Measurements from ENCODE around the gene NTRK2.

The NTRK2 gene

DNA sequence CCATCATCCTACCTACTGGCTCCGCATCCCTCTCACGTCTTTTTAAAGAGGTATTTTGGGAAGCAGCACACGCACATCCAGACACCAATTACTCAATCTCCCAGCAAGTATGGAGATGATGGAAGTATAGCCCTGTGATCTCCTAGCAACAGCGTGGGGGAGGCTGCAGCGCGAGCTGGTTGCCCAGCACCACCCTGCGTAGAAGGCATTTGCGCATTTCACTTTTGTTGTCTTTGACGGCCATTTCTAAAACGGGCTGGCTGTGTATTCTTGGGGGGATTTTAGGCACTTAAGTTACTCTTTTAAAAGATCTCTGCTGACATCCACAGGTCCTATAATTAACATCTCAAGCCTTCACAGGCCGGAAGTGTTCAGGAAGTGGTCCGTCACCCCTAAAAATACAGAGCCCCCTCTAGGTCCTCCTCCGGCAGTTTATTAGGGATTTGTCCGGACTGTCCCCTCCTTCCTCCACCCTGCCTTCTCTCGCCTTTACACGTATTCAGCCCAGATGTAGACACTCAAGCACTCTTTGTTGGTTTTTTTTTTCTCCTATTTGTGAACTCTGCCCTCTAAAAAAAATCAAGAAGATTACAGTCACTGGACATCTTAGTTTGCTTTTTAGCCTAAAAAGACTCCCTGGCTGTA is 371.4 kb downstream of the NTRK2 start:
- no peak for TF ChIP-seq EGR1 (IDR thresholded peaks at IDR 0.05)
- TF ChIP-seq, protein P1, sequence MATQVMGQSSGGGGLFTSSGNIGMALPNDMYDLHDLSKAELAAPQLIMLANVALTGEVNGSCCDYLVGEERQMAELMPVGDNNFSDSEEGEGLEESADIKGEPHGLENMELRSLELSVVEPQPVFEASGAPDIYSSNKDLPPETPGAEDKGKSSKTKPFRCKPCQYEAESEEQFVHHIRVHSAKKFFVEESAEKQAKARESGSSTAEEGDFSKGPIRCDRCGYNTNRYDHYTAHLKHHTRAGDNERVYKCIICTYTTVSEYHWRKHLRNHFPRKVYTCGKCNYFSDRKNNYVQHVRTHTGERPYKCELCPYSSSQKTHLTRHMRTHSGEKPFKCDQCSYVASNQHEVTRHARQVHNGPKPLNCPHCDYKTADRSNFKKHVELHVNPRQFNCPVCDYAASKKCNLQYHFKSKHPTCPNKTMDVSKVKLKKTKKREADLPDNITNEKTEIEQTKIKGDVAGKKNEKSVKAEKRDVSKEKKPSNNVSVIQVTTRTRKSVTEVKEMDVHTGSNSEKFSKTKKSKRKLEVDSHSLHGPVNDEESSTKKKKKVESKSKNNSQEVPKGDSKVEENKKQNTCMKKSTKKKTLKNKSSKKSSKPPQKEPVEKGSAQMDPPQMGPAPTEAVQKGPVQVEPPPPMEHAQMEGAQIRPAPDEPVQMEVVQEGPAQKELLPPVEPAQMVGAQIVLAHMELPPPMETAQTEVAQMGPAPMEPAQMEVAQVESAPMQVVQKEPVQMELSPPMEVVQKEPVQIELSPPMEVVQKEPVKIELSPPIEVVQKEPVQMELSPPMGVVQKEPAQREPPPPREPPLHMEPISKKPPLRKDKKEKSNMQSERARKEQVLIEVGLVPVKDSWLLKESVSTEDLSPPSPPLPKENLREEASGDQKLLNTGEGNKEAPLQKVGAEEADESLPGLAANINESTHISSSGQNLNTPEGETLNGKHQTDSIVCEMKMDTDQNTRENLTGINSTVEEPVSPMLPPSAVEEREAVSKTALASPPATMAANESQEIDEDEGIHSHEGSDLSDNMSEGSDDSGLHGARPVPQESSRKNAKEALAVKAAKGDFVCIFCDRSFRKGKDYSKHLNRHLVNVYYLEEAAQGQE (IDR thresholded peaks at IDR 0.05; ENCODE audit: low read depth), result no peak
- no peak for TF ChIP-seq YY1 (IDR thresholded peaks at IDR 0.05; ENCODE audit: low read depth)
- no peak for TF ChIP-seq RAD21 (IDR thresholded peaks at IDR 0.05; ENCODE audit: low read depth)
- TF ChIP-seq CEBPB (IDR thresholded peaks at IDR 0.05), result no peak
- TF ChIP-seq, protein P2, sequence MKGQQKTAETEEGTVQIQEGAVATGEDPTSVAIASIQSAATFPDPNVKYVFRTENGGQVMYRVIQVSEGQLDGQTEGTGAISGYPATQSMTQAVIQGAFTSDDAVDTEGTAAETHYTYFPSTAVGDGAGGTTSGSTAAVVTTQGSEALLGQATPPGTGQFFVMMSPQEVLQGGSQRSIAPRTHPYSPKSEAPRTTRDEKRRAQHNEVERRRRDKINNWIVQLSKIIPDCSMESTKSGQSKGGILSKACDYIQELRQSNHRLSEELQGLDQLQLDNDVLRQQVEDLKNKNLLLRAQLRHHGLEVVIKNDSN (IDR thresholded peaks at IDR 0.05), result no peak
- no peak for TF ChIP-seq ZBTB7A (IDR thresholded peaks at IDR 0.05; ENCODE audit: low read depth)
- no peak for TF ChIP-seq NFIC (IDR thresholded peaks at IDR 0.05)
- no peak for TF ChIP-seq TCF12 (IDR thresholded peaks at IDR 0.05; ENCODE audit: low read depth)
- no peak for TF ChIP-seq CREB1 (IDR thresholded peaks at IDR 0.05; ENCODE audit: low read depth)
- TF ChIP-seq TAF1 (IDR thresholded peaks at IDR 0.05; ENCODE audit: low read depth), result no peak
- no peak for TF ChIP-seq TEAD4 (IDR thresholded peaks at IDR 0.05)
- TF ChIP-seq MAX (IDR thresholded peaks at IDR 0.05), result no peak
- TF ChIP-seq FOXM1 (IDR thresholded peaks at IDR 0.05; ENCODE audit: borderline replicate concordance, low read depth), result no peak
- no peak for TF ChIP-seq EP300 (IDR thresholded peaks at IDR 0.05; ENCODE audit: borderline replicate concordance)

DNA sequence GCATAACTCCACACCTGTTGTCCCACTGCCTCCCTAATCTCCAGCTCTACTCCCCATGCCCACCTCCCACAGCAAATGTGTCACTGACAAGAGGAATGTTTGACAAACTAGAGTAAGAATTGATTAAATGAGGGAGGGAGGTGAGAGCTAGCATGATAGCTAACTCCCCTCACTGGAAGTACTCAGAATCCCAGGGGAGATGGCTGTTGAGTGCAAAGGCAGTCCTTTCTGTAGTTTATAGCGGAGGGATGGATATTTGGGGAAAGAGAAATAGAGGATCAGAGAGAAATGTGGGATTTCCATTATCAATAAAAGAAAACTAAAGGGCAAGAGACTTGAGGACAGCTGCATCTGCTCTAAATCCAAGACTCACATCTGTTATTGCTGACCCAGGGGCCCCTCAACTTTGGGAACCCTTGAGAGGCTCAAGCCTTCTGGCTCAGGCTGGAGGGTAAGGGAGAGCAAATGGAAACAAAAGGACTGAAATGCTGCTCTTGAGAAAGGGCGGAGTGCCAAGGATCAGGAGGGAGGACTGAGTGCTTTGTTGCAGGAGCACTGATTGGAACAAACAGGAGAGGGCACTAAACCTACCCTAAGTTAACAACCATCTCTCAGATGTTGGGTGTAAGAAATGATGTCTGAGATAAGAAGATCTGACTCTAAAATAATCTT is 372.1 kb downstream of the NTRK2 start:
- no peak for TF ChIP-seq CREB1 (IDR thresholded peaks at IDR 0.05; ENCODE audit: low read depth)
- TF ChIP-seq ZBTB7A (IDR thresholded peaks at IDR 0.05; ENCODE audit: low read depth), result no peak
- no peak for TF ChIP-seq TEAD4 (IDR thresholded peaks at IDR 0.05)
- no peak for TF ChIP-seq YY1 (IDR thresholded peaks at IDR 0.05; ENCODE audit: low read depth)
- no peak for TF ChIP-seq EGR1 (IDR thresholded peaks at IDR 0.05)
- TF ChIP-seq CEBPB (IDR thresholded peaks at IDR 0.05), result no peak
- TF ChIP-seq, protein P1 (IDR thresholded peaks at IDR 0.05; ENCODE audit: low read depth), result no peak
- TF ChIP-seq, protein P2 (IDR thresholded peaks at IDR 0.05), result no peak
- no peak for TF ChIP-seq TAF1 (IDR thresholded peaks at IDR 0.05; ENCODE audit: low read depth)
- no peak for TF ChIP-seq TCF12 (IDR thresholded peaks at IDR 0.05; ENCODE audit: low read depth)
- TF ChIP-seq EP300 (IDR thresholded peaks at IDR 0.05; ENCODE audit: borderline replicate concordance), result no peak
- no peak for TF ChIP-seq MAX (IDR thresholded peaks at IDR 0.05)
- TF ChIP-seq RAD21 (IDR thresholded peaks at IDR 0.05; ENCODE audit: low read depth), result no peak
- TF ChIP-seq NFIC (IDR thresholded peaks at IDR 0.05), result no peak
- no peak for TF ChIP-seq FOXM1 (IDR thresholded peaks at IDR 0.05; ENCODE audit: borderline replicate concordance, low read depth)

GRCh38 chr9:85042981-85043647 is 373.6 kb downstream of the NTRK2 start:
- TF ChIP-seq RAD21 (IDR thresholded peaks at IDR 0.05; ENCODE audit: low read depth) (no peak), CREB1 (IDR thresholded peaks at IDR 0.05; ENCODE audit: low read depth) (no peak), CEBPB (IDR thresholded peaks at IDR 0.05) (no peak), ZBTB7A (IDR thresholded peaks at IDR 0.05; ENCODE audit: low read depth) (no peak), FOXM1 (IDR thresholded peaks at IDR 0.05; ENCODE audit: borderline replicate concordance, low read depth) (no peak), NFIC (IDR thresholded peaks at IDR 0.05) (no peak), TAF1 (IDR thresholded peaks at IDR 0.05; ENCODE audit: low read depth) (no peak), EGR1 (IDR thresholded peaks at IDR 0.05) (no peak), TEAD4 (IDR thresholded peaks at IDR 0.05) (no peak), EP300 (IDR thresholded peaks at IDR 0.05; ENCODE audit: borderline replicate concordance) (no peak), YY1 (IDR thresholded peaks at IDR 0.05; ENCODE audit: low read depth) (no peak), MAX (IDR thresholded peaks at IDR 0.05) (no peak), TCF12 (IDR thresholded peaks at IDR 0.05; ENCODE audit: low read depth) (no peak)
- TF ChIP-seq, protein P2 (IDR thresholded peaks at IDR 0.05), result no peak
- TF ChIP-seq, protein P1 (IDR thresholded peaks at IDR 0.05; ENCODE audit: low read depth), result no peak

Data from Ishikawa (cell line).